HepG2 (cell line): ENCODE data around the gene FAIM2. TPM values are rescaled to one million over a fixed set of nuclear protein-coding genes. Genes with fewer than 3 reads are reported as not detected.

Experiments
- ATAC-seq: fragments of 200-7000 bp; cut with Tn5 transposase; 3 replicates; pipeline ENCODE4 v1.9.1; 2020; ENCODE audit warnings: mild to moderate bottlenecking, moderate library complexity
- BruUV-seq: library from RNA; stranded (reverse); fragments of 400-500 nt; replicated peaks from 2 replicates; lab custom pipeline; 2021; lab: Mats Ljungman, UMichigan
- CTCF ChIA-PET: fragments of 300-600 bp; formaldehyde crosslinking; extraction: SDS; loops from one replicate; lab custom pipeline; 2021; ENCODE audit warnings: low total read pairs, inconsistent platforms, low intra/inter-chr PET ratio; lab: Yijun Ruan, JAX
- POLR2A ChIA-PET: fragments of 350-600 bp; sonication (Branson Sonifier 250); formaldehyde crosslinking; loops from one replicate; lab custom pipeline; 2020; ENCODE audit warnings: antibody characterized with exemption, inconsistent platforms; lab: Yijun Ruan, JAX
- DNase-seq: peaks from one replicate; pipeline ENCODE4 v3.0.0-alpha.2; 2015; ENCODE audit warnings: low spot score
- FAIRE-seq: peaks from 3 replicates; lab custom pipeline; 2011; peaks lifted over from hg19 to GRCh38; lab: Jason Lieb, UNC
- H2AFZ ChIP-seq: one replicate; pipeline ENCODE4 v1.6.1; 2011; ENCODE audit warnings: low read length, inconsistent platforms
- H3K27ac ChIP-seq: fragments of 300-600 bp; 3 replicates; pipeline ENCODE4 v1.8.0; 2011; ENCODE audit warnings: mixed run types, mild to moderate bottlenecking, mixed read lengths, low read length, inconsistent platforms; ENCODE audit not compliant: insufficient read depth; ENCODE audit errors: extremely low read length
- H3K27me3 ChIP-seq, 2 experiments: fragments of 200-600 bp in 1 of 2; 2 replicates in 1 of 2; 3 replicates in 1 of 2; pipeline versions ENCODE4 v1.6.0 to v1.8.0; 2011; ENCODE audit warnings: low read length in 2 of 2, mild to moderate bottlenecking in 2 of 2, moderate library complexity in 2 of 2, inconsistent platforms in 1 of 2; ENCODE audit not compliant: insufficient read depth in 2 of 2, control insufficient read depth in 1 of 2
- H3K36me3 ChIP-seq, 2 experiments: fragments of 200-600 bp in 1 of 2; replicated peaks in 1 of 2; 2 replicates in 1 of 2; 3 replicates in 1 of 2; pipeline versions ENCODE4 v1.5.1 to v1.8.0; 2011; ENCODE audit warnings: low read length in 2 of 2, inconsistent platforms in 1 of 2; ENCODE audit not compliant: insufficient read depth in 2 of 2, control insufficient read depth in 1 of 2
- H3K4me1 ChIP-seq: 2 replicates; pipeline ENCODE4 v1.5.1; 2012; ENCODE audit warnings: low read length, inconsistent platforms; ENCODE audit not compliant: insufficient read depth
- H3K4me2 ChIP-seq: 2 replicates; pipeline ENCODE4 v1.6.0; 2011; ENCODE audit warnings: low read depth, low read length, inconsistent platforms
- H3K4me3 ChIP-seq, 3 experiments: fragments of 200-600 bp in 1 of 3; sonication (generic), shearing (Covaris generic) in 1 of 3; replicated peaks in 1 of 3; 2 replicates each; pipeline ENCODE4 v1.5.1; 2011 to 2016; ENCODE audit warnings: low read length in 3 of 3, inconsistent platforms in 2 of 3, low read depth in 2 of 3, mild to moderate bottlenecking in 2 of 3, control low read depth in 1 of 3, mixed read lengths in 1 of 3; ENCODE audit not compliant: insufficient read depth in 1 of 3
- H3K79me2 ChIP-seq: one replicate; pipeline ENCODE4 v1.6.1; 2011; ENCODE audit warnings: low read length, inconsistent platforms; ENCODE audit not compliant: insufficient read depth
- H3K9ac ChIP-seq: 2 replicates; pipeline ENCODE4 v1.6.0; 2011; ENCODE audit warnings: mild to moderate bottlenecking, low read depth, low read length, inconsistent platforms; ENCODE audit not compliant: insufficient read depth
- H3K9me3 ChIP-seq: 2 replicates; pipeline ENCODE4 v1.5.1; 2012; ENCODE audit warnings: mild to moderate bottlenecking, low read length
- H4K20me1 ChIP-seq: 2 replicates; pipeline ENCODE4 v1.6.0; 2011; ENCODE audit warnings: inconsistent platforms, mild to moderate bottlenecking, low read length, moderate library complexity; ENCODE audit not compliant: insufficient read depth
- CBFB ChIP-seq: sonication (generic); formaldehyde crosslinking; IDR thresholded peaks from 2 replicates; pipeline ENCODE4 v1.4.0; 2020; ENCODE audit warnings: missing genetic modification reagents
- CHD2 ChIP-seq: IDR thresholded peaks from 2 replicates; pipeline ENCODE4 v1.6.1; 2011; ENCODE audit warnings: low read depth, low read length, improper control_type of control experiment
- ESRRA ChIP-seq: sonication (generic); formaldehyde crosslinking; IDR thresholded peaks from 2 replicates; pipeline ENCODE4 v1.5.1; 2020; ENCODE audit warnings: mild to moderate bottlenecking, low read depth, missing genetic modification reagents
- ETS1 ChIP-seq: sonication (generic); formaldehyde crosslinking; IDR thresholded peaks from 2 replicates; pipeline ENCODE4 v1.4.0; 2020; ENCODE audit warnings: missing genetic modification reagents
- GATAD2A ChIP-seq: IDR thresholded peaks from 2 replicates; pipeline ENCODE4 v1.6.1; 2016
- HDAC6 ChIP-seq: fragments of 200-600 bp; sonication (generic); IDR thresholded peaks from 2 replicates; pipeline ENCODE4 v1.7.0; 2017; ENCODE audit warnings: mild to moderate bottlenecking, antibody characterized with exemption, low read length, low read depth
- LRRFIP1 ChIP-seq: sonication (generic); formaldehyde crosslinking; conservative IDR thresholded peaks from 2 replicates; pipeline ENCODE4 v1.4.0; 2020; ENCODE audit warnings: missing genetic modification reagents
- MIER3 ChIP-seq: IDR thresholded peaks from 2 replicates; pipeline ENCODE4 v1.6.1; 2016; ENCODE audit warnings: missing compliant biosample characterization, borderline replicate concordance
- NPAS2 ChIP-seq: sonication (generic); formaldehyde crosslinking; IDR thresholded peaks from 2 replicates; pipeline ENCODE4 v1.8.0; 2022; ENCODE audit warnings: mild to moderate bottlenecking, missing genetic modification reagents, borderline replicate concordance
- SRSF4 ChIP-seq: fragments of 200-400 bp; formaldehyde crosslinking; IDR thresholded peaks from one replicate; pipeline ENCODE4 v1.6.1; 2018; ENCODE audit warnings: mild to moderate bottlenecking, low read depth, low read length, moderate library complexity; ENCODE audit not compliant: poor library complexity, severe bottlenecking
- TOE1 ChIP-seq: sonication (generic); formaldehyde crosslinking; IDR thresholded peaks from 2 replicates; pipeline ENCODE4 v1.4.0; 2020; ENCODE audit warnings: mild to moderate bottlenecking, missing genetic modification reagents
- TRIM22 ChIP-seq: fragments of 450-650 bp; IDR thresholded peaks from 2 replicates; pipeline ENCODE4 v1.6.1; 2017
- ZMAT3 ChIP-seq: sonication (generic); formaldehyde crosslinking; conservative IDR thresholded peaks from 2 replicates; pipeline ENCODE4 v1.7.0; 2021; ENCODE audit warnings: missing genetic modification reagents
- ZNF24 ChIP-seq: fragments of 450-650 bp; IDR thresholded peaks from 2 replicates; pipeline ENCODE4 v1.6.1; 2017; ENCODE audit warnings: antibody characterized with exemption, mild to moderate bottlenecking
- ZNF331 ChIP-seq: sonication (generic); formaldehyde crosslinking; IDR thresholded peaks from 2 replicates; pipeline ENCODE4 v1.4.0; 2020; ENCODE audit warnings: missing genetic modification reagents
- ZNF549 ChIP-seq: sonication (generic); formaldehyde crosslinking; IDR thresholded peaks from 2 replicates; pipeline ENCODE4 v1.5.0; 2020; ENCODE audit warnings: missing genetic modification reagents
- ZNF781 ChIP-seq: sonication (generic); formaldehyde crosslinking; IDR thresholded peaks from 2 replicates; pipeline ENCODE4 v1.5.1; 2020; ENCODE audit warnings: borderline replicate concordance, mild to moderate bottlenecking, missing genetic modification reagents; ENCODE audit errors: not compliant biosample characterization
- WGBS: methylation state at CpG from one replicate; pipeline ENCODE4 v1.1.6; 2017; ENCODE audit warnings: low lambda C conversion rate; 5-methylcytosine and 5-hydroxymethylcytosine counted together
- in situ Hi-C: cut with HindIII; loops from 2 replicates; pipeline ENCODE4 v1.10.0; 2017; ENCODE audit warnings: low pct_unique_long_range_greater_than_20kb; ENCODE audit not compliant: extremely low pct_ligation_motif_present
- intact Hi-C: fragments of 100-400 bp; cut with micrococcal nuclease; formaldehyde crosslinking; loops from one replicate; pipeline ENCODE4 v1.10.0; 2022; ENCODE audit not compliant: unreplicated experiment
- polyA plus RNA-seq, 8 experiments: library from polyadenylated mRNA; depleted of rRNA in 3 of 8; stranded (reverse) in 7 of 8; unstranded in 1 of 8; fragments of >200 nt; fragmentation: Illumina TruSeq in 4 of 8; extraction: Trizol in 4 of 8; gene quantifications; 2 replicates each; pipeline versions ENCODE4 v1.2.1 to v1.2.3, GENCODE V29; 2011 to 2016; ENCODE audit warnings: low read depth in 4 of 8, missing spikeins in 1 of 8, mixed read lengths in 1 of 8; ENCODE audit not compliant: insufficient read depth in 1 of 8
- total RNA-seq, 5 experiments: library from RNA; depleted of rRNA; stranded (reverse); fragments of >200 nt; fragmentation: Illumina TruSeq; extraction: Trizol; gene quantifications; 2 replicates each; pipeline ENCODE4 v1.2.3, GENCODE V29; 2016; ENCODE audit warnings: low read depth in 1 of 5

Gene FAIM2
- total and polyA plus RNA-seq, 2 of the 13 experiments (the other 11 are each of a cell fraction or from before 2014, with no cell fraction given): not detected

GRCh38 chr12:49950273-49951251 is 46.9 kb upstream of the FAIM2 start, which contains the start of gene AQP2:
Gene AQP2, plus strand, starts transcription at chr12:49950737. Its CDS starts 94 bp downstream, at chr12:49950831.
- WGBS: 48% methylated on average over 20 of the region's 32 CpGs
- H3K4me3 ChIP-seq: no peak within 1 kb of the TSS
- no peaks in the 10 kb centered on the region for H3K79me2 ChIP-seq
- H3K36me3 ChIP-seq: no peaks in the 10 kb centered on the region
- H2AFZ ChIP-seq: no peak within 1 kb of the TSS
- intact Hi-C loops: no loop called here
- FAIRE-seq: no peak
- H3K9me3 ChIP-seq: no peaks in the 10 kb centered on the region
- H3K27ac ChIP-seq: no peak within 1 kb of the TSS
- in situ Hi-C loops: no loop called here
- ChIA-PET POLR2A (no interaction called here), CTCF (no interaction called here)
- TF ChIP-seq CBFB (CRISPR knock-in tag) (no peak), ESRRA (CRISPR knock-in tag) (no peak), ZNF24 (no peak), MIER3 (CRISPR knock-in tag) (no peak), ETS1 (CRISPR knock-in tag) (no peak), ZNF549 (no peak), LRRFIP1 (no peak), ZMAT3 (no peak), HDAC6 (no peak), SRSF4 (no peak), TRIM22 (no peak), CHD2 (no peak), ZNF331 (CRISPR knock-in tag) (no peak), GATAD2A (CRISPR knock-in tag) (no peak), TOE1 (no peak), ZNF781 (no peak), NPAS2 (CRISPR knock-in tag) (no peak)
- H3K4me1 ChIP-seq: 0 out of 2 replicates have a peak, but pooled peaks cover 5% of the 10 kb centered on the region
- no peak within 1 kb of the TSS for H3K4me2 ChIP-seq
- DNase-seq: no peak
- H3K27me3 ChIP-seq: peaks cover 7 to 27% of the 10 kb centered on the region in 2 experiments; a peak in 3 of 5 replicates
- no peaks in the 10 kb centered on the region for H4K20me1 ChIP-seq
- no peak within 1 kb of the TSS for H3K9ac ChIP-seq
- BruUV-seq: no TSS peak
- no peak for ATAC-seq
